Caco-2 (cell line): ENCODE measurements around the gene BRSK1. TPM values are rescaled to one million over a fixed set of nuclear protein-coding genes. Genes with fewer than 3 reads are reported as not detected.
"Not testable (repeated sequence)": the region's sequence is repeated elsewhere in the genome, so short reads cannot be mapped to it uniquely, and the experiment has no call there.

Experiments used
- BruUV-seq: library from RNA; stranded (reverse); fragments of 400-500 nt; replicated peaks from 2 replicates; lab custom pipeline; 2021; lab: Mats Ljungman, UMichigan
- CTCF ChIA-PET: fragments of 300-600 bp; sonication (Branson Sonifier 250); formaldehyde crosslinking; loops from one replicate; lab custom pipeline; 2022; ENCODE audit warnings: antibody characterized with exemption; lab: Charles Lee
- POLR2A ChIA-PET: fragments of 300-600 bp; sonication (Branson Sonifier 250); formaldehyde crosslinking; loops from one replicate; lab custom pipeline; 2022; ENCODE audit warnings: antibody characterized with exemption; lab: Charles Lee
- DNase-seq, 2 experiments: peaks; one replicate each; pipeline versions ENCODE4 v3.0.0 to v3.0.0-alpha.2; 2020 to 2022
- H3K27me3 ChIP-seq: replicated peaks from 2 replicates; pipeline ENCODE4 v1.6.0; 2011; ENCODE audit warnings: low read length; ENCODE audit not compliant: control insufficient read depth, insufficient read depth
- H3K36me3 ChIP-seq: 2 replicates; pipeline ENCODE4 v1.5.1; 2011; ENCODE audit warnings: low read length; ENCODE audit not compliant: control insufficient read depth, insufficient read depth
- H3K4me1 ChIP-seq: fragments of 250-450 bp; sonication (Bioruptor Pico); 2 replicates; pipeline ENCODE4 v1.5.1; 2020; ENCODE audit warnings: mild to moderate bottlenecking
- H3K4me3 ChIP-seq: 2 replicates; pipeline ENCODE4 v1.5.1; 2011; ENCODE audit warnings: low read depth, mild to moderate bottlenecking, control low read depth, low read length
- H3K9me3 ChIP-seq: fragments of 250-450 bp; sonication (Bioruptor Pico); 2 replicates; pipeline ENCODE4 v1.5.1; 2020; ENCODE audit warnings: mild to moderate bottlenecking, moderate library complexity
- H3K27ac Mint-ChIP-seq: one replicate; pipeline ENCODE4 v1.8.0; 2022; ENCODE audit warnings: mixed read lengths; ENCODE audit not compliant: unreplicated experiment
- H3K27me3 Mint-ChIP-seq: one replicate; pipeline ENCODE4 v1.8.0; 2022; ENCODE audit warnings: mixed read lengths; ENCODE audit not compliant: insufficient read depth, unreplicated experiment
- H3K36me3 Mint-ChIP-seq: one replicate; pipeline ENCODE4 v1.8.0; 2022; ENCODE audit warnings: mild to moderate bottlenecking, mixed read lengths; ENCODE audit not compliant: insufficient read depth, unreplicated experiment
- H3K4me1 Mint-ChIP-seq: one replicate; pipeline ENCODE4 v1.8.0; 2022; ENCODE audit warnings: low read depth, mixed read lengths; ENCODE audit not compliant: unreplicated experiment
- H3K4me3 Mint-ChIP-seq: one replicate; pipeline ENCODE4 v1.8.0; 2022; ENCODE audit warnings: mild to moderate bottlenecking, moderate library complexity, mixed read lengths; ENCODE audit not compliant: unreplicated experiment
- H3K9me3 Mint-ChIP-seq: one replicate; pipeline ENCODE4 v1.8.0; 2022; ENCODE audit warnings: mixed read lengths; ENCODE audit not compliant: unreplicated experiment
- intact Hi-C: fragments of 100-400 bp; cut with micrococcal nuclease; formaldehyde crosslinking; loops from one replicate; pipeline ENCODE4 v1.10.0; 2022; ENCODE audit not compliant: unreplicated experiment
- total RNA-seq: library from RNA; stranded (reverse); gene quantifications from 2 replicates; pipeline ENCODE4 v1.2.3, GENCODE V29; 2022
- TF ChIP-seq, protein P1 (sequence below), 2 experiments: fragments of 200-600 bp in 1 of 2; IDR thresholded peaks; 1 replicate in 1 of 2; 2 replicates in 1 of 2; pipeline versions ENCODE4 v1.5.1 to v1.8.0; 2011 to 2022; ENCODE audit warnings: antibody characterized with exemption in 1 of 2, control low read depth in 1 of 2, inconsistent platforms in 1 of 2, low read depth in 1 of 2, low read length in 1 of 2, mild to moderate bottlenecking in 1 of 2, moderate library complexity in 1 of 2; ENCODE audit not compliant: insufficient read depth in 1 of 2, severe bottlenecking in 1 of 2, unreplicated experiment in 1 of 2

BRSK1 gene
- total RNA-seq, 1 experiment from 2014 or later: 28.6 TPM

DNA sequence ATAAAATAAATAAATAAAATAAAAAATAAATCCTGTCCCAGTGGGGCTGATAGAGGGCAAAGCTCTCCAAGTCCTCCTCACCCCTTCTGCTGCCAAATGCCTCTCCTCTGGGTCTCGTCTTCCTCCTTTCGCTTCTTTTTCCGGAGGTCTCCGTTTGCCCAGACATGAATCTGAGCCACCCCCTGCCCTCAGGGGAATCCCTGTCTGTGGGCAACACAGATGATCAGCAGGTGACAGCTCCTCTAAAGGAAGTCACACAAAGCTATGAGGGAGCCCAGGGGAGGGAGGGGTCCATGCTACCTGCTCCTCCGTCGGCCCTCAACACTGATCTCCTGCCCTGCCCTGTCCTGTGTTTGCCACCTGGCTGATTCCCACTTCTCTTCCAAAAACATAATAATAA is 40.9 kb downstream of the BRSK1 start:
- Mint-ChIP-seq H3K4me3 (no peak overlapping the region), H3K36me3 (peaks cover 12% of the 10 kb centered on the region), H3K9me3 (no peaks in the 10 kb centered on the region), H3K27ac (no peak overlapping the region), H3K4me1 (peaks cover 30% of the 10 kb centered on the region), H3K27me3 (no peaks in the 10 kb centered on the region)
- BruUV-seq: no TSS peak
- Histone ChIP-seq H3K4me1 (peaks cover 30% of the 10 kb centered on the region), H3K27me3 (no peaks in the 10 kb centered on the region), H3K9me3 (no peaks in the 10 kb centered on the region; the same call in 1 of the 2 replicates), H3K36me3 (no peaks in the 10 kb centered on the region; the same call in 1 of the 2 replicates), H3K4me3 (no peak overlapping the region)
- CTCF ChIA-PET: interaction anchor here (1.4 kb wide), 1 partner anchor 14 kb away, joined by 4 read pairs; no protein-coding TSS in a partner anchor
- TF ChIP-seq, protein P1, sequence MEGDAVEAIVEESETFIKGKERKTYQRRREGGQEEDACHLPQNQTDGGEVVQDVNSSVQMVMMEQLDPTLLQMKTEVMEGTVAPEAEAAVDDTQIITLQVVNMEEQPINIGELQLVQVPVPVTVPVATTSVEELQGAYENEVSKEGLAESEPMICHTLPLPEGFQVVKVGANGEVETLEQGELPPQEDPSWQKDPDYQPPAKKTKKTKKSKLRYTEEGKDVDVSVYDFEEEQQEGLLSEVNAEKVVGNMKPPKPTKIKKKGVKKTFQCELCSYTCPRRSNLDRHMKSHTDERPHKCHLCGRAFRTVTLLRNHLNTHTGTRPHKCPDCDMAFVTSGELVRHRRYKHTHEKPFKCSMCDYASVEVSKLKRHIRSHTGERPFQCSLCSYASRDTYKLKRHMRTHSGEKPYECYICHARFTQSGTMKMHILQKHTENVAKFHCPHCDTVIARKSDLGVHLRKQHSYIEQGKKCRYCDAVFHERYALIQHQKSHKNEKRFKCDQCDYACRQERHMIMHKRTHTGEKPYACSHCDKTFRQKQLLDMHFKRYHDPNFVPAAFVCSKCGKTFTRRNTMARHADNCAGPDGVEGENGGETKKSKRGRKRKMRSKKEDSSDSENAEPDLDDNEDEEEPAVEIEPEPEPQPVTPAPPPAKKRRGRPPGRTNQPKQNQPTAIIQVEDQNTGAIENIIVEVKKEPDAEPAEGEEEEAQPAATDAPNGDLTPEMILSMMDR (IDR thresholded peaks at IDR 0.05; ENCODE audit: insufficient read depth in 1 of 2, low read depth in 1 of 2, low read length in 1 of 2, severe bottlenecking in 1 of 2, unreplicated experiment in 1 of 2): no peak
- POLR2A ChIA-PET: no interaction called here
- no peak for DNase-seq
- intact Hi-C loops: no loop called here

DNA sequence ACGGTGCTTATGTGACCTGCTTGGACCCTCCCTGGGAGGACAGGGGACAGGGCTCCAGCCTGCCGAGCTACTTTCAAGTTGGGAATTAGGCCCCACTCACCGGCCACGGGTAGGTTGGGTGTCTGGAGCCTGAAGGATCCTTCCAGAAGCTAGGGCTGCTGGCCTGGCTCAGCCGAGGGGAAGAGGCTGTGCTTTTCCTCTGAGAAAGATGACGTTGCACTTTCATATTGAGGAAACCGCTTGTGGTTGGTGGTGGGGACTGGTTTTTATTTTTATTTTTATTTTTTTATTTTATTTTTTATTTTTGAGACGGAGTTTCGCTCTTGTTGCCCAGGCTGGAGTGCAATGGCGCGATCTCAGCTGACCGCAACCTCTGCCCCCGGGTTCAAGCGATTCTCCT is 41.4 kb downstream of the BRSK1 start, which contains the start of gene TMEM150B:
TMEM150B (minus strand) TSS at position 170 of the 400 bp plus-strand sequence. CDS start 4,305 bp downstream, outside the sequence.
- intact Hi-C loops: no loop called here
- H3K27me3 Mint-ChIP-seq: no peaks in the 10 kb centered on the region
- H3K4me1 Mint-ChIP-seq: peaks cover 30% of the 10 kb centered on the region
- no peak within 1 kb of the TSS for H3K27ac Mint-ChIP-seq
- POLR2A ChIA-PET: no interaction called here
- no peak within 1 kb of the TSS for H3K4me3 Mint-ChIP-seq
- CTCF ChIA-PET: interaction anchor here (1.4 kb wide), 1 partner anchor 14 kb away, joined by 4 read pairs; no protein-coding TSS in a partner anchor
- Histone ChIP-seq H3K4me1 (peaks cover 30% of the 10 kb centered on the region), H3K4me3 (no peak within 1 kb of the TSS), H3K27me3 (no peaks in the 10 kb centered on the region), H3K9me3 (no peaks in the 10 kb centered on the region; the same call in 1 of the 2 replicates), H3K36me3 (no peaks in the 10 kb centered on the region)
- H3K36me3 Mint-ChIP-seq: peaks cover 7% of the 10 kb centered on the region
- BruUV-seq: no TSS peak
- DNase-seq: no peak
- H3K9me3 Mint-ChIP-seq: no peaks in the 10 kb centered on the region
- TF ChIP-seq, protein P1 (IDR thresholded peaks at IDR 0.05; ENCODE audit: insufficient read depth in 1 of 2, low read depth in 1 of 2, low read length in 1 of 2, severe bottlenecking in 1 of 2, unreplicated experiment in 1 of 2): no peak

DNA sequence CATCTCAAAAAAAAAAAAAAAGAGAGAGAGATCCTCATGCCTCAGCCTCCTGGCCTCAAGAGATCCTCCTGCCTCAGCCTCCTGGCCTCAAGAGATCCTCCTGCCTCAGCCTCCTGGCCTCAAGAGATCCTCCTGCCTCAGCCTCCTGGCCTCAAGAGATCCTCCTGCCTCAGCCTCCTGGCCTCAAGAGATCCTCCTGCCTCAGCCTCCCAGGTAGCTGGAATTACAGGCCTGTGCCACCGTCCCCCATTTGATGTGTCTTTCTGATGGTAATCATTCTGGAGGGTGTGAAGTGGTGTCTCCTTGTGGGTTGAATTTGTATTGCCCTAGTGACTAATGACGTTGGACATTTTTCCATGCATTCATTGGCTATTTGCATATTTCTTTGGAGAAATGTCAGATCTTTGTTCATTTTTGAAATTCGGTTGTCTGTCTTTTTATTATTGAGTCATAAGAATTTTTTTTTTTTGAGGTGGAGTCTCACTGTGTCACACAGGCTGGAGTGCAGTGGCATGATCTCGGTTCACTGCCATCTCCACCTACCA is 45.0 kb downstream of the BRSK1 start:
- CTCF ChIA-PET: interaction anchor here (1.2 kb wide), 1 partner anchor 7 kb away, joined by 4 read pairs; no protein-coding TSS in a partner anchor
- H3K27me3 ChIP-seq, H3K27me3 Mint-ChIP-seq, intact Hi-C loops, DNase-seq, BruUV-seq, H3K36me3 ChIP-seq, H3K9me3 Mint-ChIP-seq, H3K4me3 ChIP-seq, H3K4me1 ChIP-seq, H3K4me3 Mint-ChIP-seq, H3K9me3 ChIP-seq, H3K27ac Mint-ChIP-seq: not testable (repeated sequence)
- peaks cover 12% of the 10 kb centered on the region for H3K4me1 Mint-ChIP-seq
- peaks cover 12% of the 10 kb centered on the region for H3K36me3 Mint-ChIP-seq
- POLR2A ChIA-PET: interaction anchor here (1.8 kb wide), 1 partner anchor 11 kb away, joined by 12 read pairs; the partner anchor contains the start of gene KMT5C

DNA sequence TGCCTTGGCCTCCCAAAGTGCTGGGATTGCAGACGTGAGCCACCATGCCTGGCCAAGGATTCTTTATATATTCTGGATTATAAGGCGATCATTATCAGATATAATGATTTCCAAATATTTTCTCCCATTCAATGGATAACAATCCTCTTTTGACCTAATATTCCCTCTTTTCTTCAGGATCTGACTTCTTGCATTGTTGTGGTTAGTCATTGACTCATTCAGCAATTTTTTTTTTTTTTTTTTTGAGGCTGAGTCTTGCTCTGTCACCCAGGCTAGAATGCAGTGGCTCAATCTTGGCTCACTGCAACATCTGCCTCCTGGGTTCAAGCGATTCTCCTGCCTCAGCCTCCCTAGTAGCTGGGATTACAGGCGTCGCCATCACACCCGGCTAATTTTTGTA is 46.0 kb downstream of the BRSK1 start:
- H3K27me3 ChIP-seq, H3K27ac Mint-ChIP-seq, H3K4me3 ChIP-seq, CTCF ChIA-PET, POLR2A ChIA-PET, H3K9me3 ChIP-seq, intact Hi-C loops, H3K9me3 Mint-ChIP-seq, H3K4me1 ChIP-seq, H3K36me3 ChIP-seq, DNase-seq, H3K27me3 Mint-ChIP-seq, BruUV-seq, H3K4me3 Mint-ChIP-seq: not testable (repeated sequence)
- Mint-ChIP-seq H3K36me3 (peaks cover 12% of the 10 kb centered on the region), H3K4me1 (peaks cover 16% of the 10 kb centered on the region)
